Measurements from ENCODE around the gene HLCS. TPM values are rescaled to one million over a fixed set of nuclear protein-coding genes. Genes with fewer than 3 reads are reported as not detected.

The HLCS gene
- polyA plus RNA-seq, 1 donor (not counting 4 experiments of a cell fraction or from before 2014, with no cell fraction given): 11.5 TPM

- dilution Hi-C loops (cut with MboI; ENCODE audit: extremely low pct_ligation_motif_present, low sequenced_read_pairs): no loop called here
- H2AFZ ChIP-seq (ENCODE audit: control insufficient read depth, low read length): no peak overlapping the region
- H3K9ac ChIP-seq (ENCODE audit: control insufficient read depth, extremely low read depth, insufficient read depth, low read length): no peak overlapping the region
- H3K79me2 ChIP-seq (ENCODE audit: control insufficient read depth, insufficient read depth, low read length): no peaks in the 10 kb centered on the region
- no peaks in the 10 kb centered on the region for H3K9me1 ChIP-seq (ENCODE audit: control insufficient read depth, extremely low read depth, insufficient read depth, low read length)
- no peaks in the 10 kb centered on the region for H3K36me3 ChIP-seq (ENCODE audit: control insufficient read depth in 2 of 2, extremely low read depth in 1 of 2, insufficient read depth in 2 of 2, low read length in 2 of 2)
- TF ChIP-seq EZH2 (IDR thresholded peaks at IDR 0.05; ENCODE audit: low read length) (no peak), CTCF (optimal IDR thresholded peaks at IDR 0.05 in 1 of 3, IDR thresholded peaks at IDR 0.05 in 1 of 3, conservative IDR thresholded peaks at IDR 0.05 in 1 of 3; ENCODE audit: extremely low read depth in 1 of 3, insufficient read depth in 2 of 3, low read length in 3 of 3) (no peak)
- H3K9me3 ChIP-seq (ENCODE audit: control insufficient read depth, low read depth, low read length): no peaks in the 10 kb centered on the region
- no peaks in the 10 kb centered on the region for H3K4me1 ChIP-seq (ENCODE audit: control insufficient read depth, extremely low read depth, insufficient read depth, low read length)
- H4K20me1 ChIP-seq (ENCODE audit: control insufficient read depth, extremely low read depth, insufficient read depth, low read length): no peaks in the 10 kb centered on the region
- no peak overlapping the region for H3K27ac ChIP-seq (ENCODE audit: control insufficient read depth, insufficient read depth, low read length)
- no peaks in the 10 kb centered on the region for H3K27me3 ChIP-seq (ENCODE audit: control insufficient read depth, extremely low read depth, insufficient read depth, low read length)
- FAIRE-seq: no peak
- no peak overlapping the region for H3K4me2 ChIP-seq (ENCODE audit: control insufficient read depth, extremely low read depth, insufficient read depth, low read depth, low read length)
- DNase-seq (ENCODE audit: low read depth, low spot score): no peak
- H3K4me3 ChIP-seq (ENCODE audit: control insufficient read depth in 2 of 3, extremely low read depth in 1 of 3, insufficient read depth in 2 of 3, low read depth in 1 of 3, low read length in 3 of 3): no peak overlapping the region
These were observed 19.5 kb upstream of the HLCS start for GRCh38 chr21:36985751-36986594.

DNA sequence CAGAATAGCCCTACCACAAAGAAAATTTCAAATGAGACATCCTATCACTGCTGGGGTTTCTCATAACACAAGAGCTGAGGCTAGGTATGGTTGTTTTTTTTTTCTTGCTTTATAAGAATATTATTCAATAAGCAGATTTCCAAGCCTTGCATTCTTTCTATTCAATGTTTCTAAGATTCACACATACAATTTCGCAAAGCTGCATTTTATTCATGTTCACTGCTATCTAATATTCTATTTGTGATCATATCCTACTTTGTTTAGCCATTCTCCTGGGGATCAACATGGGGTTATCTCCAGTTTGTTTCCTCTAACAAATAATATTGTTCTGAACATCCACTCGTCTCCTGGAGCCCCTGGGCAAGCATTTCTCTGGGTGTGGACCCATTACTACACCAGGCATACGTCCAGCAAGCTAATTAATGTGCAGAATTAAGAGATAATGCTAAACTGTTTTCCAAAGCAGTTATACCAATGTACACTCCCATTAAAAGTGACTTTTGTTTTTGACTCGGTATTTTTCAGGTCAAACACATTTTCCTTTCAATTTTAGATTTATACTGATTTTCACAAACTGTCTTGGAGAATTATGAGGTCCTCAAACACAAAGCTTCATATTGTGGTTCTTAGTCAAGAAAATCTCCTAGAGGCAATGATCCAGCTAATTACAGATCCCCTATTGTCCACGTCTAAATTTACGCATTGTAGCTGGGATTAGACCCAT lies 15.7 kb upstream of the HLCS start:
- FAIRE-seq: no peak
- TF ChIP-seq EZH2 (IDR thresholded peaks at IDR 0.05; ENCODE audit: low read length): no peak
- TF ChIP-seq CTCF (optimal IDR thresholded peaks at IDR 0.05 in 1 of 3, IDR thresholded peaks at IDR 0.05 in 1 of 3, conservative IDR thresholded peaks at IDR 0.05 in 1 of 3; ENCODE audit: extremely low read depth in 1 of 3, insufficient read depth in 2 of 3, low read length in 3 of 3): no peak
- Histone ChIP-seq H3K27me3 (ENCODE audit: control insufficient read depth, extremely low read depth, insufficient read depth, low read length) (no peaks in the 10 kb centered on the region), H3K9ac (ENCODE audit: control insufficient read depth, extremely low read depth, insufficient read depth, low read length) (no peak overlapping the region), H2AFZ (ENCODE audit: control insufficient read depth, low read length) (no peak overlapping the region), H3K4me3 (ENCODE audit: control insufficient read depth in 2 of 3, extremely low read depth in 1 of 3, insufficient read depth in 2 of 3, low read depth in 1 of 3, low read length in 3 of 3) (no peak overlapping the region), H3K27ac (ENCODE audit: control insufficient read depth, insufficient read depth, low read length) (no peak overlapping the region), H3K79me2 (ENCODE audit: control insufficient read depth, insufficient read depth, low read length) (no peaks in the 10 kb centered on the region), H3K9me3 (ENCODE audit: control insufficient read depth, low read depth, low read length) (no peaks in the 10 kb centered on the region), H4K20me1 (ENCODE audit: control insufficient read depth, extremely low read depth, insufficient read depth, low read length) (no peaks in the 10 kb centered on the region), H3K9me1 (ENCODE audit: control insufficient read depth, extremely low read depth, insufficient read depth, low read length) (no peaks in the 10 kb centered on the region), H3K4me1 (ENCODE audit: control insufficient read depth, extremely low read depth, insufficient read depth, low read length) (peaks cover 5% of the 10 kb centered on the region), H3K4me2 (ENCODE audit: control insufficient read depth, extremely low read depth, insufficient read depth, low read depth, low read length) (no peak overlapping the region), H3K36me3 (ENCODE audit: control insufficient read depth in 2 of 2, extremely low read depth in 1 of 2, insufficient read depth in 2 of 2, low read length in 2 of 2) (no peaks in the 10 kb centered on the region)
- dilution Hi-C loops (cut with MboI; ENCODE audit: extremely low pct_ligation_motif_present, low sequenced_read_pairs): no loop called here
- no peak for DNase-seq (ENCODE audit: low read depth, low spot score)
